HL-60 (cell line): ENCODE measurements around the gene CLDN1.

Source experiments
- DNase-seq, 2 experiments: peaks; one replicate each; pipeline ENCODE4 v3.0.0-alpha.2; 2010 to 2020; ENCODE audit warnings: low read depth in 1 of 2, low spot score in 1 of 2
- H3K27ac ChIP-seq: fragments of 250-450 bp; sonication (Bioruptor Pico); replicated peaks from 2 replicates; pipeline ENCODE4 v1.5.1; 2020; ENCODE audit warnings: mild to moderate bottlenecking, moderate library complexity
- H3K27me3 ChIP-seq: fragments of 250-450 bp; sonication (Bioruptor Pico); 2 replicates; pipeline ENCODE4 v1.5.1; 2021; ENCODE audit warnings: mild to moderate bottlenecking, moderate library complexity; ENCODE audit not compliant: insufficient read depth, poor library complexity, severe bottlenecking
- H3K4me3 ChIP-seq: replicated peaks from 2 replicates; pipeline ENCODE4 v1.5.1; 2011; ENCODE audit warnings: mild to moderate bottlenecking, control low read depth, low read length; ENCODE audit not compliant: insufficient read depth
- GABPA ChIP-seq: IDR thresholded peaks from 2 replicates; pipeline ENCODE4 v1.6.1; 2012; ENCODE audit warnings: low read depth
- POLR2AphosphoS5 ChIP-seq: IDR thresholded peaks from 2 replicates; pipeline ENCODE4 v1.6.1; 2012; ENCODE audit warnings: low read depth
- SPI1 ChIP-seq: IDR thresholded peaks from 2 replicates; pipeline ENCODE4 v1.6.1; 2012; ENCODE audit warnings: low read depth, mild to moderate bottlenecking, borderline replicate concordance
- TF ChIP-seq, protein P1 (sequence below): IDR thresholded peaks from 2 replicates; pipeline ENCODE4 v1.6.1; 2012; ENCODE audit warnings: low read depth; ENCODE audit not compliant: insufficient replicate concordance
- TF ChIP-seq, protein P2 (sequence below): IDR thresholded peaks from one replicate; pipeline ENCODE4 v1.5.1; 2011; ENCODE audit warnings: low read length, control low read depth, inconsistent platforms; ENCODE audit not compliant: insufficient read depth

The CLDN1 gene

DNA sequence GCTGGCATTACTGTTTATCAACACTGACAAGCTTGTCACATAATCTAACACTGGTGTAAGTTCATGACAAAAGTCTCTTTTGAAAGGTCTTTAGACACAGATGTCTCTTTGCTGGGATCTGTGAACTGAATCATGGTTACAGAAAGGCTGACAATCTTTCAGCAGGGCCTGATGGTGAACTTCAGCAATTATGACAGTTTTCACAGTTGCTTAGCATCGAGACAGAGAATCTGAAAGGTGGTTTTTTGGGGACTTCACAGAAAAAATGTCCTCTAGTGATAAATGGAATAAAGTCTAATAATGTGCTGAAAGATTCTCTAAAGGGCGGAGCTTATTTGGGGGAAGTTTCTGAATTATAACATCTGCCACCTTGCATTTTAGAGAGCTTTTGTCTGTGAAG is 32.3 kb downstream of the CLDN1 start:
- TF ChIP-seq, protein P1, sequence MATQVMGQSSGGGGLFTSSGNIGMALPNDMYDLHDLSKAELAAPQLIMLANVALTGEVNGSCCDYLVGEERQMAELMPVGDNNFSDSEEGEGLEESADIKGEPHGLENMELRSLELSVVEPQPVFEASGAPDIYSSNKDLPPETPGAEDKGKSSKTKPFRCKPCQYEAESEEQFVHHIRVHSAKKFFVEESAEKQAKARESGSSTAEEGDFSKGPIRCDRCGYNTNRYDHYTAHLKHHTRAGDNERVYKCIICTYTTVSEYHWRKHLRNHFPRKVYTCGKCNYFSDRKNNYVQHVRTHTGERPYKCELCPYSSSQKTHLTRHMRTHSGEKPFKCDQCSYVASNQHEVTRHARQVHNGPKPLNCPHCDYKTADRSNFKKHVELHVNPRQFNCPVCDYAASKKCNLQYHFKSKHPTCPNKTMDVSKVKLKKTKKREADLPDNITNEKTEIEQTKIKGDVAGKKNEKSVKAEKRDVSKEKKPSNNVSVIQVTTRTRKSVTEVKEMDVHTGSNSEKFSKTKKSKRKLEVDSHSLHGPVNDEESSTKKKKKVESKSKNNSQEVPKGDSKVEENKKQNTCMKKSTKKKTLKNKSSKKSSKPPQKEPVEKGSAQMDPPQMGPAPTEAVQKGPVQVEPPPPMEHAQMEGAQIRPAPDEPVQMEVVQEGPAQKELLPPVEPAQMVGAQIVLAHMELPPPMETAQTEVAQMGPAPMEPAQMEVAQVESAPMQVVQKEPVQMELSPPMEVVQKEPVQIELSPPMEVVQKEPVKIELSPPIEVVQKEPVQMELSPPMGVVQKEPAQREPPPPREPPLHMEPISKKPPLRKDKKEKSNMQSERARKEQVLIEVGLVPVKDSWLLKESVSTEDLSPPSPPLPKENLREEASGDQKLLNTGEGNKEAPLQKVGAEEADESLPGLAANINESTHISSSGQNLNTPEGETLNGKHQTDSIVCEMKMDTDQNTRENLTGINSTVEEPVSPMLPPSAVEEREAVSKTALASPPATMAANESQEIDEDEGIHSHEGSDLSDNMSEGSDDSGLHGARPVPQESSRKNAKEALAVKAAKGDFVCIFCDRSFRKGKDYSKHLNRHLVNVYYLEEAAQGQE: no peak
- TF ChIP-seq SPI1 (no peak), GABPA (no peak), POLR2AphosphoS5 (no peak)
- TF ChIP-seq, protein P2, sequence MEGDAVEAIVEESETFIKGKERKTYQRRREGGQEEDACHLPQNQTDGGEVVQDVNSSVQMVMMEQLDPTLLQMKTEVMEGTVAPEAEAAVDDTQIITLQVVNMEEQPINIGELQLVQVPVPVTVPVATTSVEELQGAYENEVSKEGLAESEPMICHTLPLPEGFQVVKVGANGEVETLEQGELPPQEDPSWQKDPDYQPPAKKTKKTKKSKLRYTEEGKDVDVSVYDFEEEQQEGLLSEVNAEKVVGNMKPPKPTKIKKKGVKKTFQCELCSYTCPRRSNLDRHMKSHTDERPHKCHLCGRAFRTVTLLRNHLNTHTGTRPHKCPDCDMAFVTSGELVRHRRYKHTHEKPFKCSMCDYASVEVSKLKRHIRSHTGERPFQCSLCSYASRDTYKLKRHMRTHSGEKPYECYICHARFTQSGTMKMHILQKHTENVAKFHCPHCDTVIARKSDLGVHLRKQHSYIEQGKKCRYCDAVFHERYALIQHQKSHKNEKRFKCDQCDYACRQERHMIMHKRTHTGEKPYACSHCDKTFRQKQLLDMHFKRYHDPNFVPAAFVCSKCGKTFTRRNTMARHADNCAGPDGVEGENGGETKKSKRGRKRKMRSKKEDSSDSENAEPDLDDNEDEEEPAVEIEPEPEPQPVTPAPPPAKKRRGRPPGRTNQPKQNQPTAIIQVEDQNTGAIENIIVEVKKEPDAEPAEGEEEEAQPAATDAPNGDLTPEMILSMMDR: no peak
- no peak overlapping the region for H3K4me3 ChIP-seq
- H3K27me3 ChIP-seq: no peaks in the 10 kb centered on the region
- no peak overlapping the region for H3K27ac ChIP-seq
- DNase-seq: no peak

DNA sequence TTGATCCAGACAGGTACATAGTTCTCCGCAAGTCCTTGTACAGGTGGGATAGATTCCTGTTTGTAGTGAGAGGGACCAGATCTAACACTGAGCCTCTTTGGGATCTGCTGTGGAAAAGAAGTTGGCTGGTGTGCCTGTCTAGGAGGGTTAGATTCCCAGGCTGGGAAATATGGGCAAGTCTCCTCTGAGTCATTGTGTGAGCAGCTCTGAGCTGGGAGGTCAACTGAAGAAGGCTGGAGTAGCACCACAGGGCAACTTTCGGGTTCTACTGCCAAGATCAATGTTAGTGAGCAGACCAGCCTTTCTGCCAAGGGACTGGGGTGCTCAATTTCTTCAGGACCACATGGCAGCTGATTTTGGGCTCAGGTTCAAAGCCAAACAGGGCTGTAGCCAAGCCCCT is 33.4 kb downstream of the CLDN1 start:
- no peak overlapping the region for H3K4me3 ChIP-seq
- TF ChIP-seq POLR2AphosphoS5 (no peak), GABPA (no peak), SPI1 (no peak)
- TF ChIP-seq, protein P1: no peak
- TF ChIP-seq, protein P2: no peak
- DNase-seq: no peak
- H3K27ac ChIP-seq: no peak overlapping the region
- no peaks in the 10 kb centered on the region for H3K27me3 ChIP-seq

DNA sequence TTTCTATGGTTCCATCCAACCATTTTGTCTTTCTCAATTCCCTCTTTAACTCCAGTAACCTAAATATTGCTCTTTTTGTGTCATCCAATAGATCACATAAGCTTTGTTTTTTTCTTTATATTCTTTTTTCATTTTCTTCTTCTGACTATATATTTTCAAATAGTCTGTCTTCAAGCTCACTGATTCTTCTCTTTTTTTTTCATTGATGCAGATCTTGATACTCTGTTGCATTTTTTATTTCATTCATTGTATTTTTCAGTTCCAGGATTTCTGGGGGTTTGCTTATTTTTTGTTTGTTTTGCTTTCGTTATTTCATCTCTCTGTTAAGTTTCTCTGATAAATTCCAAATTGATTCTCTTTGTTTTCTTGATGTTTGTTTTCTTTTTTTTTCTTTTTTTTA is 36.2 kb downstream of the CLDN1 start:
- no peak overlapping the region for H3K4me3 ChIP-seq
- no peak for DNase-seq
- no peaks in the 10 kb centered on the region for H3K27me3 ChIP-seq
- TF ChIP-seq, protein P2: no peak
- no peak for TF ChIP-seq POLR2AphosphoS5
- TF ChIP-seq GABPA: no peak
- TF ChIP-seq SPI1: no peak
- TF ChIP-seq, protein P1: no peak
- no peak overlapping the region for H3K27ac ChIP-seq
